ENCODE data around the gene THSD7B. TPM values are rescaled to one million over a fixed set of nuclear protein-coding genes. Genes with fewer than 3 reads are reported as not detected.

THSD7B gene
- total RNA-seq, 1 donor from 2014 or later = 0.19 TPM

GRCh38 chr2:137047369-137047768, 282.0 kb downstream of the THSD7B start:
- H3K4me3 Mint-ChIP-seq = no peak overlapping the region
- no peak for DNase-seq (ENCODE audit: low read depth, low spot score)
- no peaks in the 10 kb centered on the region for H3K36me3 Mint-ChIP-seq (ENCODE audit: low read depth)
- no peaks in the 10 kb centered on the region for H3K9me3 Mint-ChIP-seq
- H3K27ac Mint-ChIP-seq (ENCODE audit: unreplicated experiment) = no peak overlapping the region
- no peak for TF ChIP-seq CTCF (conservative IDR thresholded peaks at IDR 0.05)
- peaks cover 2% of the 10 kb centered on the region for H3K27me3 Mint-ChIP-seq (ENCODE audit: low read depth)
- no peaks in the 10 kb centered on the region for H3K4me1 Mint-ChIP-seq

GRCh38 chr2:137048455-137048854, 283.1 kb downstream of the THSD7B start:
- Mint-ChIP-seq H3K27me3 (ENCODE audit: low read depth) (peaks cover 2% of the 10 kb centered on the region), H3K4me1 (no peaks in the 10 kb centered on the region), H3K4me3 (no peak overlapping the region), H3K36me3 (ENCODE audit: low read depth) (no peaks in the 10 kb centered on the region), H3K9me3 (no peaks in the 10 kb centered on the region), H3K27ac (ENCODE audit: unreplicated experiment) (no peak overlapping the region)
- no peak for DNase-seq (ENCODE audit: low read depth, low spot score)
- TF ChIP-seq CTCF (conservative IDR thresholded peaks at IDR 0.05) = no peak

GRCh38 chr2:137049518-137049917, 284.2 kb downstream of the THSD7B start:
- no peak for DNase-seq (ENCODE audit: low read depth, low spot score)
- Mint-ChIP-seq H3K4me3 (no peak overlapping the region), H3K27me3 (ENCODE audit: low read depth) (peaks cover 2% of the 10 kb centered on the region), H3K27ac (ENCODE audit: unreplicated experiment) (no peak overlapping the region), H3K9me3 (no peaks in the 10 kb centered on the region), H3K4me1 (no peaks in the 10 kb centered on the region), H3K36me3 (ENCODE audit: low read depth) (no peaks in the 10 kb centered on the region)
- no peak for TF ChIP-seq CTCF (conservative IDR thresholded peaks at IDR 0.05)

- Mint-ChIP-seq H3K27ac (ENCODE audit: unreplicated experiment) (no peak overlapping the region), H3K9me3 (no peaks in the 10 kb centered on the region), H3K27me3 (ENCODE audit: low read depth) (peaks cover 5% of the 10 kb centered on the region), H3K36me3 (ENCODE audit: low read depth) (no peaks in the 10 kb centered on the region), H3K4me3 (no peak overlapping the region), H3K4me1 (no peaks in the 10 kb centered on the region)
- TF ChIP-seq CTCF (conservative IDR thresholded peaks at IDR 0.05) = peak; percentile 54
- no peak for DNase-seq (ENCODE audit: low read depth, low spot score)
Measured at GRCh38 chr2:137050949-137051348, 285.6 kb downstream of the THSD7B start.

GRCh38 chr2:137051778-137052398, 286.5 kb downstream of the THSD7B start:
- H3K4me1 Mint-ChIP-seq = no peaks in the 10 kb centered on the region

More at GRCh38 chr2:137051778-137052398, 286.5 kb downstream of the THSD7B start:
- Mint-ChIP-seq H3K4me3 (no peak overlapping the region), H3K9me3 (no peaks in the 10 kb centered on the region), H3K36me3 (ENCODE audit: low read depth) (no peaks in the 10 kb centered on the region), H3K27ac (ENCODE audit: unreplicated experiment) (no peak overlapping the region), H3K27me3 (ENCODE audit: low read depth) (peaks cover 11% of the 10 kb centered on the region)
- DNase-seq (ENCODE audit: low read depth, low spot score) = no peak
- TF ChIP-seq CTCF (conservative IDR thresholded peaks at IDR 0.05) = no peak

Data from neural crest cell (in vitro differentiated cells).